Ramos (cell line): ENCODE measurements around the gene SNRPD2.
"Not testable (repeated sequence)": the region's sequence is repeated elsewhere in the genome, so short reads cannot be mapped to it uniquely, and the experiment has no call there.

Experiments used
- in situ Hi-C: fragments of 300-500 bp; cut with MboI; formaldehyde crosslinking; loops from one replicate; pipeline ENCODE4 v1.14.3; 2022; ENCODE audit warnings: low sequenced_read_pairs; ENCODE audit not compliant: unreplicated experiment

SNRPD2 gene

DNA sequence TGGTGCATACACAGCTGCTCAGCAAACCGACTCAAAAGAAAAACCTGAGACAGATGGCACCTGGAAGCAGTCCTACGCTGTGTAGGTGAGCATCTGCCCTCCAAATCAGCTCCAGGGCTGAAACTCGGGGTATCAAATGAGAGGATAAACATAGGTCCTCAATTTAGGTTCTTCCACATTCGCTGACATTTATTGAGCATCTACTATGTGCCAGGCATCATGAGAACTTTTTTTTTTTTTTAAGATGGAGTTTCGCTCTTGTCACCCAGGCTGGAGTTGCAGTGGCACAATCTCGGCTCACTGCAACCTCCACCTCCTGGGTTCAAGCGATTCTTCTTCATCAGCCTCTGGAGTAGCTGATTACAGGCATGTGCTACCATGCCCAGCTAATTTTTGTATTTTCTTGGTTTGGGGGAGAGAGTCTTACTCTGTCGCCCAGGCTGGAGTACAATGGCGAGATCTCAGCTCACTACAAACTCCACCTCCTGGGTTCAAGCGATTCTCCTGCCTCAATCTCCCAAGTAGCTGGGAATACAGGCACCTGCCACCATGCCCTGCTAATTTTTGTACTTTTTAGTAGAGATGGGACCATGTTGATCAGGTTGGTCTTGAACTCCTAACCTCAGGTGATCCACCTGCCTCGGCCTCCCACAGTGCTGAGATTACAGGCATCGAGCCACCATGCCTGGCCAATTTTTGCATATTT is 14.1 kb upstream of the SNRPD2 start:
- in situ Hi-C loops: no loop called here

DNA sequence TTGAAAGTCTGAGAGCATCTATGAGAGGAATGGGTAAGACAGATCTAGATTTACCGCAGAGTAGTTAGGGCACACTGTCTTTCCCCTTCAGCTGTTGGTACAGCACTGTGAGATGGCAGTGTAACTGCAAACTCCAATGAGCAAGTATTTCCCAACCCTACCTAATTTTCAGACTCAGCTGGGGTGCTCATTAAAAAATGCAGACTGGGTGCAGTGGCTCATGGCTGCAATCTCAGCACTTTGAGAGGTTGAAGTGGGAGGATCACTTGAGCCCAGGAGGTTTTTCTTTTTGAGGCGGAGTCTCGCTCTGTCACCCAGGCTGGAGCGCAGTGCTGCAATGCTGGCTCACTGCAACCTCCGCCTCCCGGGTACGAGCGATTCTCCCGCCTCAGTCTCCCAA is 13.4 kb upstream of the SNRPD2 start:
- in situ Hi-C loops: no loop called here

DNA sequence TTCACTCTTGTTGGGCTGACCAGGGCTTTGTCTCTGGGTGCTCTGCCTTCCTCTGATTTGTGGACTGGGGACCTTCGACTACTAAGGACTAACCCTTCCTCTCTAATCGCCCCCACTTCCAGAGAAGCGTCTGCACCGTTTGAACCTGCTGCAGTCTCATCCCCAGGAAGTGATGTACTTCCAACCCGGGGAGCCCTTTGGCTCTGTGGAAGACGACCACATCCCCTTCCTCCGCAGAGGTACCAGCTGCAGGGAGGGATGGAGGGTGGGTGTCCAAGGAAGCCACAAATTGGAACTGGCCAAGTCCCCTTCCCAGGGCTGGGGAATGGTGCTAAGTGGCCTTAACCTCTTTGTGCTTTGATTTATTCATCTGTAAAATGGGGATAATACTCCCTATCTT is 9.9 kb upstream of the SNRPD2 start:
- in situ Hi-C loops: no loop called here

DNA sequence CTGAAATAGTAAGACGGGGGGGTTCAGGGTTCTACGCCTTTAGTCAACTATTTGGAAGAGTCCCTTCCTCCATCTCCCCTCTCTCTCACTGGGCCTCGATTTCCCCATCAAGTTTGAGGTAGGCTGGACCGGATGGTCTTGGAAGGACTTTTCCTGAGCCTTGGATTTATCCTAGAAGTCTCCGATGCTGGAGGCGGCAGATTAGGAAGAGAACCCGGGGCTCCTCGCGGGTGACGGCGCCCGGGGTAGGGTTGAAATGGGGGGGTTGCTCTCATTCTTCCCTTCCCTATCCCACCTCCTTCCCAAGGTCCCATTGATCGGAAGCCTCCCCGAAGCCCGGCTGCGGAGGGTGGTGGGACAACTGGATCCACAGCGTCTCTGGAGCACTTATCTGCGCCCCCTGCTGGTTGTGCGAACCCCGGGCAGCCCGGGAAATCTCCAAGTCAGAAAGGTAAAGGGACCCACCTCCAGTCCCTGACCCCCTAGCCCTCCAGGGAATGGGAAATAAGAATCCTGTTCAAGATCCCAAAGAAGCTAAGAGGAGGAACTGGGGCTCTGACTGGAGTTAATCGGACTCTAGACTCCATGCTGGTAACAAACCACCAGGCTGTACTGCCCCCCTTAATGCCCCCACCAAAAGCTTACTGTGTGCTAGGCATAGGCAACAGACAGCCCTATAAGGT is 1.5 kb upstream of the SNRPD2 start:
- in situ Hi-C loops: no loop called here

DNA sequence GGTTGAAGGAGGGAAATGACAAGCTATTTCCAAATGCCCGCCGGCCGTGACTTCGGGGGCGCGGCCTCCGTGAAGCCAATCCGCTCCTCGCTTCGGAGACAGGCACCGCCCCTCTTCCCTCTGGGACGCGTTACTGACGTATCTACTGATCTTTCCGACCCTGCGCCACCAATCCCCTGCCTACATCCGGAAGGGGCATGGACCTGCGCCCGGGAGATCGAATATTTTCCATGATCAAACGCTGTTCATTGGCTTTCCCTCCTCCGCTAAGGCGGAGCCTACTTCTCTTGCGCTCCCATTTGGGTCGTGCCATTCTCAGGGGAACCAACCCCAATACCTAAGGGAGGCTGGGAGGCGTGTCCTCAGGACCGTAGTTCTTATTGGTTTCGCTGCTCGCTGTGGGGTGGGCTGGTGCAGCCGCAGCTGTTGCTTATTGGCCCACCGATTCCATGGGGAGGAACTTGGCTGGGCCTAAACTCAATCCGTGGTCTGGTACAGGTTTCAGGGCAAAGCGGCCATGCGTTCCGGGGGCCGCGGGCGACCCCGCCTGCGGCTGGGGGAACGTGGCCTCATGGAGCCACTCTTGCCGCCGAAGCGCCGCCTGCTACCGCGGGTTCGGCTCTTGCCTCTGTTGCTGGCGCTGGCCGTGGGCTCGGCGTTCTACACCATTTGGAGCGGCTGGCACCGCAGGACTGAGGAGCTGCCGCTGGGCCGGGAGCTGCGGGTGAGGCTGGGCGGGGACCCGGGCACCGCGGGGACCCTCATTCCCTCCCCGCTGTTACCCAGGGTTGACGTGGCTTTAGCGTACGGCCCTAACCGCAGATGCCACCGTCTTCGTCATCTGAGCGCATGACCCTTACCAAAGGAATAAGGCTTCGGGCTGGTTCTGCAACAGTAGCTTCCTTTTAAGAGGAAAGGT is 693 bp upstream of the SNRPD2 start, which contains the start of gene QPCTL:
TSS of gene QPCTL (plus strand) at position 480 of the 919 bp plus-strand sequence. CDS start at position 518, 38 bp downstream.
- in situ Hi-C loops: no loop called here

DNA sequence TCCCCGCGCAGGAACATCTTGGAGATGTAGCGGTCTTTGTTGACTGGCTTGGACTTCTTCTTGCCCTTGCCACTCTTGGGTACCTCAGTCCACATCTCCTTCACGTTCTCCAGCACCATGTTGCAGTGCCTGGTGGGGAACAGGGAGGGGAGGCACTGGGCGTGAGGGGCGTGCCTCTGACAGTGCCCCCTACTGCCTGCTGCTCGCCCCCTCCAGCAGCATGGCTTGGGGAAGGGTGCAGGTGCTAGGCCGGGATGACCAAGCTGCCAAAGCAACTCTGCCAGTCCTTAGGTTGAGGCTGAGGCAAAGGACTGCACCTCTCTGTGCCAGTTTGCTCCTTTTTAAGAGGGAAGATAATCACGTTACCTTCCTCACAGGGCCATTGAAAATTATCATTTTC is 4.2 kb downstream of the SNRPD2 start:
- in situ Hi-C loops: no loop called here

DNA sequence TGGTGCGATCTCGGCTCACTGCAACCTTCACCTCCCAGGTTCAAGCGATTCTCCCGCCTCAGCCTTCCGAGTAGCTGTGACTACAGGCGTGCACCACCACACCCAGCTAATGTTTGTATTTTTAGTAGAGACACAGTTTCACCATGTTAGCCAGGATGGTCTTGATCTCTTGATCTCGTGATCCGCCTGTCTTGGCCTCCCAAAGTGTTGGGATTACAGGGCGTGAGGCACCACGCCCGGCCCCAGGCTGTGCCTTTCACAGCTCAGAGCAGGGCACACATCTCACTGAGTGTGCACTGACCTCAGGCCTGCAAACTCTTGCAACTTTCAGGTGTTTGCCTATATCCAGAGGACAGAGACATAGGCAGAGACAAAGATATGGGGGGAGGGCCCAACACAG is 6.7 kb downstream of the SNRPD2 start:
- in situ Hi-C loops: not testable (repeated sequence)

DNA sequence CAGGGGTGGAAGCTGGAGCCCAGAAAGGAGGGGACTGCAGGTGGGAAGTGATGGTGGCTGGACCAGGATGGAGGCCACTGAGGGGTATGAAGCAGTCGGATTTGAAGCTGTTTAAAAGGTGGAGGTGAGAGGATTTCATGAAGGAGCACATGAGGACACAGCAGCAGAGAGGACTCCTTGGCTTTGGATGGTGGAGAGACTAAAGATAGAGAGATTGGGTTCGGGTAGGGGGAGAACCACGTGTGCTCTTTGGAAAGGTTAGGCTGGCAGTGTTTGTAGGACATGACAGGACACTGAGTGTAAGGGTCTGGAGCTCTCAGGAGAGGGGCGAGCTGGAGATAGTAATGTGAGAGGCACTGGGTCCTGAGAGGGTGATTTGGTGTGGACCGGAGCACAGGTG is 8.8 kb downstream of the SNRPD2 start:
- in situ Hi-C loops: no loop called here

DNA sequence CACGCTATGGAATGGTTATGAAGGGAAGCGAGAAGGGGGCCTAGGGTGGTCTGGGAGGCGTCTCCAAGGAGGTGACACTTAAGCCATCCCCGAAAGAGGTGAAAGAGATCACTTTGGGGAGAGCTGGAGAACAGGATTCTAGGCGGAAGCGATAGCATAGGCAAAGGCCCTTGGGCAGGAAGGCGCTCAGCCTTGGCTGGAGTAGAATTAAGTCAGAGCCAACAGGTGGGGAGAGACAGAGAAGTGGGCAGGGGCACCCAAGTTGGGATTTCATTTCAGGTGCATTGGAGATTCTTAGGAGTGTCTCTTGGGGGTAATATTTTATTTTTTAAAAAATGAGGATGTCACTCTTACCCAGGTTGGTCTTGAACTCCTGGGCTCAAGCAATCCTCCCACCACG is 9.6 kb downstream of the SNRPD2 start:
- in situ Hi-C loops: no loop called here

DNA sequence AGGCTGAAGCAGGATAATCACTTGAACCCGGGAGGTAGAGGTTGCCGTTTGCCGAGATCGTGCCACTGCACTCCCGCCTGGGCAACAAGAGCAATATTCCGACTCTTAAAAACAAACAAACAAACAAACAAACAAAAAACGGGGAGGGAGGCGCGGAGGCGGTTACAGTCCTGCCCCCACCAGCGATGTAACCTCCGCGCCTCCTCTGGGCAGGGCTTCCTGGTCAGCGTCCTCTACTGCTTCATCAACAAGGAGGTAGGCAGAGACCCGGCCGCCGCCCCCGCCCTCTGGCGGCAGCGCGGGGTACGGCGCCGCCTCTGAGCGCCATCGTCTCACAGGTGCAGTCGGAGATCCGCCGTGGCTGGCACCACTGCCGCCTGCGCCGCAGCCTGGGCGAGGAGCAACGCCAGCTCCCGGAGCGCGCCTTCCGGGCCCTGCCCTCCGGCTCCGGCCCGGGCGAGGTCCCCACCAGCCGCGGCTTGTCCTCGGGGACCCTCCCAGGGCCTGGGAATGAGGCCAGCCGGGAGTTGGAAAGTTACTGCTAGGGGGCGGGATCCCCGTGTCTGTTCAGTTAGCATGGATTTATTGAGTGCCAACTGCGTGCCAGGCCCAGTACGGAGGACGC is 10.2 kb downstream of the SNRPD2 start:
- in situ Hi-C loops: no loop called here

DNA sequence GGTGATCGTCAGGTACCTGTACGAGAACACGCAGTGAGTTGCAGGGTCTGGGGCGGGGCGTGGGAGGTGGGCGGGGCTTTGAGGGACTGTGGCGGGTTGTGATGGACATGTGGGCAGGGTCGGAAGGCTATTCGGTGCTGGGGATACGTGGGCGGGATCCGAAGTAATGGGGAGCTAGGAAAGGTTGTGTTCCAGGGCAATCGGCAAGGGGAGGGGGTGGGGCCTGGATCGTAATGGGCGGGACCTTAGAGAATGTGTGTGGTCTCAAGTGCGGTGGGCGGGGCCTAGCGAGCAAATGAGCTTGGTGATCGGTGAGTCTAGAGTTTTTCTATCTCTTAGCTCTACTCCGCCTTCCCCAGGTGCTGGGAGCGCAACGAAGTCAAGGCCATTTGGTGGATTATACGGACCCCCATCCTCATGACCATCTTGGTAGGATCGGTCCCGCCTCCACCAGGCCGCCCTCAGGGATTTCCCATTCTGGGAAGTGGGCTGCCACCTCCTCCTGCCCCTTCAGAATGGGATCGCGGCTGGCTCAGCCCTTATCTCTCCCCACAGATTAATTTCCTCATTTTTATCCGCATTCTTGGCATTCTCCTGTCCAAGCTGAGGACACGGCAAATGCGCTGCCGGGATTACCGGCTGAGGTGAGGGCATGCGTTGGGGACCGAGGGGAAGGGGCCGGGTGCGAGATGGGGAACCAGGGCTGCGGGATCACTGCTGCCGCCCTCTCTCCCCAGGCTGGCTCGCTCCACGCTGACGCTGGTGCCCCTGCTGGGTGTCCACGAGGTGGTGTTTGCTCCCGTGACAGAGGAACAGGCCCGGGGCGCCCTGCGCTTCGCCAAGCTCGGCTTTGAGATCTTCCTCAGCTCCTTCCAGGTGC is 14.2 kb downstream of the SNRPD2 start:
- in situ Hi-C loops: no loop called here

DNA sequence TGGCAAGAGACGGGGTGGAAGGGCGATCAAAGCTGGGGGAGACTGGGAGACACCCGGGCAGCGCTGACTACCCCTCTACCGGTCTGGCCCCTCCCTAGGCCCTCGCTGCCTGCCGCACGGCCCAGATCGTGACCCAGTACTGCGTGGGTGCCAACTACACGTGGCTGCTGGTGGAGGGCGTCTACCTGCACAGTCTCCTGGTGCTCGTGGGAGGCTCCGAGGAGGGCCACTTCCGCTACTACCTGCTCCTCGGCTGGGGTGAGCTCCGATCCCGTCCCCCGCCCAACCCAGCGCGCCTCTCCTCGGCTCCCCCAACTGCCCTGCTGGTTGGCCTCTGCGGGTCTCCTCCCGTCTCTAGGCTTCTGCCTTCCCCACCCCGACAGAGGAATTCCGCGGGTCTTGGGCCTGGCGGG is 14.9 kb downstream of the SNRPD2 start:
- in situ Hi-C loops: no loop called here

DNA sequence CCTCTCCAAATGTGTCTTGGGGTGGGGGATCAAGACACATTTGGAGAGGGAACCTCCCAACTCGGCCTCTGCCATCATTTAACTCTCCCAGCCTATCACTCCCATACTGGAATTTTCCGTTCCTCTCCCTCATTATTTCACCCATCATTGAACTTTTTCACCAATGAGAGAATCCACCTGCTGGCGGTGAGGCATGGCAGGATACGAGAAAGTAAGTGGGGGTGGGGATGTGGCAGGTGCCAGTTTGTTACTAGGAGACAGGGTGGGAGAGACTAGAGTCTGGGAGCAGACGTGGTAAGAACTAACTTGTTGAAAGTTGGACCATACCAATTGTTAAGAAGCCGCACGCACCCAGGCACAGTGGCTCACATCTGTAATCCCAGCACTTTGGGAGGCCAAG is 16.8 kb downstream of the SNRPD2 start:
- in situ Hi-C loops: no loop called here

DNA sequence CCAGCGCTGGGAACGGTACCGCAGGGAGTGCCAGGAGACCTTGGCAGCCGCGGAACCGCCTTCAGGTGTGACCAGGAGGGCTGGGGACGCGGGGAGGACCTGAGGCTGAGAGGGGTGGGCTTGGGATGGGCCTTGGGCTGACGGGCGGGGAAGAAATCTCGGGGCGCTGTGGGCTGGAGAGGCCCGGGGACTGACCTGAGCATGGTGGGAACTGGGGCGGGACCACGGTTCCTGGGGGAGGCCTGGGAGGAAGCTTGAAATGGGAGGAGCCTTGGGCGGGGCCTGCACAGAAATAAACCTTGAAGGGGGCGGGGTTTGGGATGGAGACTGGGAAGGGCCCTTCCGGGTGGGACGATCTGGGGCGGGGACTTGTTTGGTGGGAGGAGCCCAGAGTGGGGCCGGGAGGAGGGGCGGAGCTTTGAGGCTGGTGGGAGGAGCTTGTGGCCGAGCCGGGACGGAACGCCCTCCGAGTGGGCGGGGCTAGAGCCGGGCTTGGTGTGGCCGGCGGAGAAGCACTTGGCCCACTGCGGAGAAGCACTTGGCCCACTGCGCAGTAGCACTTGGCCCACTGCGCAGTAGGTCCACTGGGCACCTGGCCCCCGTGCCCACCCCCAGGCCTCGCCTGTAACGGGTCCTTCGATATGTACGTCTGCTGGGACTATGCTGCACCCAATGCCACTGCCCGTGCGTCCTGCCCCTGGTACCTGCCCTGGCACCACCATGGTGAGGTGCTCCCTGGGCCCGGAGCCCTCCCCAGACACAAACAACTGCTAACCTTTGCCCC is 20.9 kb downstream of the SNRPD2 start:
- in situ Hi-C loops: no loop called here

DNA sequence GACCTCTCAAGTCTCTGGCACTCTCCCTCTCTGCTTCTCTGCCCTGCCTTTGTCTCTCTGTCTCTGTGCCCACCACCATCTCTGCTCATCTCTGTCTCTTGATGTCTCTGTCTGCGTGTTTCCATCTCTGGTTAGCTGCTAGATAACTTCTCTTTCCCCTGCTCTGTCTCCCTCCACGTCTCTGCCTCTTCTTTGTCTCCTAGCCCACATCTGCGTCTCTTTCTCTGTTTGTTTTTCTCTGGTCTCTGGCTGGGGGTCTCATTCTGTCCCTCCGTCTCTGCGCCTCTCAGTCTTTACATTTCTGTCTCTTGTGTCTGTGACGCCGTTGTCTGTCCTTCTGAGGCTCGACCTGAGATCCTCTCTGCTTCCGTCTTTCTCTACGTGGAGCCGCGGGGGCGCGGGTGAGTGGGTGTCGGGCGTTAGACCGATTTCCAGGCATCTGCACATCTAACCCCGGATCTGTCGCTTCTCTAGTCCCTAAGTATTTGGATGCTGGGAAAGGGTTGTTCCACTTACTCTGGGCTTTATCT is 23.3 kb downstream of the SNRPD2 start:
- in situ Hi-C loops: no loop called here

DNA sequence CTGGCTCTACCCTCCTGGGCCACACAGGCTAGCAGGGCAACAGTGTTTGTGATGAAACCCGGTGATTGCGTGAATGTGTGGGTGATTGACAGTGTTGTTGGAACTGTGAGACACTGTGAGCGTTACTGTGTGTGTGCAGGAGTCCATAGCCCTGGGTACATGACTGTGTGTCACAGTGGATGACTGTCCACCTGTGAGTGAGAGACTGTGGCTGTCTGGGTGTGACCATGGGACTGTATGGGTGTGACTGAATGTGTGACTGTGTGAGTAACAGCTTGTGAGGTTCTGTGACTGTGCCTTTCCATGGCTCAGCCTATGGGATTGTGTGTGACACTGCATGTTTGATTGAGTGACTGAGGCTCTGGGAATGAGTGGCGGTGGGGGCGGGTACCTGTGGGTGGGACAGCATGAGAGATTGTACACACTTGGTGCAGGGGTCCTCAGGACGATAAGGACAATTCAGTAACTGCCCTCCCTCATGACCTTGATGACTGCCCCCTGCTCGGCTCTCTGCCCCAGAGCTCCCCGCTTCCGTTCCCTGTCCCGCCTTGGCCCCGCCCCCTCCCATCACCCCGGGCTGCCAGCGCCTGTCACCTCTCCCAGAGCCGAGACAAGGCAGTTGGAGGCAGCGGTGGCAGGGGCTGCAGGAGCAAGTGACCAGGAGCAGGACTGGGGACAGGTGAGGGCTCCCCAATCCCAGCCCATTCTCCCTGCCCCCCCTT is 24.0 kb downstream of the SNRPD2 start, which contains the start of gene GIPR:
TSS of gene GIPR (plus strand) at position 602 of the 722 bp plus-strand sequence. CDS start 1,300 bp downstream, outside the sequence.
- in situ Hi-C loops: no loop called here

DNA sequence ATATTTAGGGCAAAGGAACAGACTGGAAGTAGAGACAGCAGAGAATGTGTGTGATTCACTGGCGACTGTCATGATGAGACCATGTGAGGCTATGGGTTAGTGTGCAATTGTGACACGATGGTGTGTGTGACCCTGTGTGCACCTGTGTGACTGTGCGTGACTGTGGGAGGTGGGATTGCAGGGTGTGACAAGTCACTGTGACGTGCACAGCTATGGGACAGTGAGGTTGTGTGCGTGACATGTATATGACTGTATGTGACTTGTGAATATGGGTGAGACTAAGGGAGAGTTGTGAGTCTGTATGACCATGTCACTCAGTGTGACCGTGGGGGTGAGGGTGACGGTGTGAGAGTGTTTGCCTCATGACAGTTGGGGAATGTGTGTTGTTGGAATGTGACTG is 27.2 kb downstream of the SNRPD2 start:
- in situ Hi-C loops: no loop called here

DNA sequence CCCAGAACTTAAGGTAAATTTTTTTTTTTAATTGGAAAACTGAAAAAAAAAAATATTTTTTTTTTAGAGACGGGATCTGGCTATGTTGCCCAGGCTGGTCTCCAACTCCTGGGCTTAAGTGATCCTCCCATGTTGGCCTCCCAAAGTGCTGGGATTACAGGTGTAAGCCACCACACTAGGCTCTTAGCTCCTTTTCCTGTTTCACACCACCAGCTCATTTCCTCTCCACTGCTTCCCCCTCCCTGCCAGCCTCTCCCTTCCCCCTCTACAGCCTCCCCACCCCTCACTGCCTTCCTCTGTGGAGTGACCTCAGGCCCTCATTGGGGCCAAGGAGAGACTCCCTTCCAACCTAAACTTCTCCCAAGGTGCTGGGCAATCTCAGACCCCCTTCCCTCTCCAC is 28.0 kb downstream of the SNRPD2 start:
- in situ Hi-C loops: no loop called here
